Esophagus muscularis mucosa (tissue), 4 donors: Measurements from ENCODE around the gene PDS5A. TPM values are rescaled to one million over a fixed set of nuclear protein-coding genes. Genes with fewer than 3 reads are reported as not detected.

Source experiments
- DNase-seq: peaks from one replicate; pipeline ENCODE4 v3.0.0-alpha.2; 2017; ENCODE audit errors: extremely low spot score
- H3K27ac ChIP-seq, 4 donors: fragments of 200-600 bp; sonication (generic); replicated peaks in 1 of 4; 1 replicate in 3 of 4; 2 replicates in 1 of 4; pipeline ENCODE4 v1.5.1; 2016 to 2019; ENCODE audit warnings: mild to moderate bottlenecking in 1 of 4
- H3K27me3 ChIP-seq, 4 donors: fragments of 200-600 bp; sonication (generic); one replicate each; pipeline versions ENCODE4 v1.5.1 to v1.6.0; 2016 to 2019
- H3K36me3 ChIP-seq, 4 donors: fragments of 200-600 bp; sonication (generic); one replicate each; pipeline ENCODE4 v1.5.1; 2016 to 2019
- H3K4me1 ChIP-seq, 4 donors: fragments of 200-600 bp; sonication (generic); one replicate each; pipeline ENCODE4 v1.5.1; 2016 to 2019
- H3K4me3 ChIP-seq, 4 donors: fragments of 200-600 bp; sonication (generic); 1 replicate in 2 of 4; 2 replicates in 2 of 4; pipeline ENCODE4 v1.5.1; 2016 to 2019; ENCODE audit warnings: mild to moderate bottlenecking in 4 of 4, moderate library complexity in 1 of 4
- H3K9me3 ChIP-seq, 4 donors: fragments of 200-600 bp; sonication (generic); 1 replicate in 3 of 4; 2 replicates in 1 of 4; pipeline ENCODE4 v1.5.1; 2016 to 2019
- CTCF ChIP-seq, 3 experiments: fragments of 200-600 bp in 2 of 3; fragments of 450-650 bp in 1 of 3; sonication (generic) in 2 of 3; IDR thresholded peaks; one replicate each; pipeline ENCODE4 v1.5.1; 2017 to 2019; ENCODE audit warnings: antibody characterized with exemption in 3 of 3, mild to moderate bottlenecking in 2 of 3, moderate library complexity in 1 of 3
- EP300 ChIP-seq: sonication (generic); formaldehyde crosslinking; IDR thresholded peaks from one replicate; pipeline ENCODE4 v1.6.1; 2017; ENCODE audit warnings: antibody characterized with exemption
- POLR2A ChIP-seq: fragments of 450-650 bp; IDR thresholded peaks from one replicate; pipeline ENCODE4 v1.6.1; 2017; ENCODE audit warnings: antibody characterized with exemption, moderate library complexity, mild to moderate bottlenecking, low read depth
- POLR2AphosphoS5 ChIP-seq, 2 donors: sonication (generic); formaldehyde crosslinking; IDR thresholded peaks; one replicate each; pipeline ENCODE4 v1.6.1; 2017; ENCODE audit warnings: antibody characterized with exemption in 2 of 2
- WGBS: methylation state at CpG from one replicate; pipeline ENCODE4 v1.1.5; 2018; 5-methylcytosine and 5-hydroxymethylcytosine counted together
- intact Hi-C: fragments of 100-400 bp; cut with DNase I; formaldehyde crosslinking; loops from one replicate; pipeline ENCODE4 v1.15.1; 2023
- total RNA-seq, 4 donors: library from RNA; depleted of rRNA; stranded (reverse); fragments of >200 nt; gene quantifications; one replicate each; pipeline versions ENCODE4 v1.1.0 to v1.2.1, GENCODE V29; 2016

The PDS5A gene
- total RNA-seq, 4 donors from 2014 or later = 48.2 to 56.1 (median 51.3) TPM

GRCh38 chr4:39825741-39826231, 151.9 kb downstream of the PDS5A start:
- intact Hi-C loops = loop anchor here (10.0 kb wide), 1 partner anchor 131 kb away; the partner anchor contains the start of gene UBE2K
- no peak overlapping the region for H3K4me3 ChIP-seq
- no peak for DNase-seq
- TF ChIP-seq CTCF (IDR thresholded peaks at IDR 0.05) (no peak), POLR2A (no peak), POLR2AphosphoS5 (IDR thresholded peaks at IDR 0.05) (no peak), EP300 (no peak)
- H3K27ac ChIP-seq = no peak overlapping the region
- H3K36me3 ChIP-seq = peaks cover 13 to 69% (median 35%) of the 10 kb centered on the region in 4 donors
- H3K9me3 ChIP-seq = no peaks in the 10 kb centered on the region
- H3K27me3 ChIP-seq = no peaks in the 10 kb centered on the region
- H3K4me1 ChIP-seq = peaks cover 0 to 7% (median 2%) of the 10 kb centered on the region in 4 donors
- 80% methylated on average over 7 of the region's 7 CpGs for WGBS

GRCh38 chr4:39825090-39825489, 152.6 kb downstream of the PDS5A start:
- no peak for DNase-seq
- Histone ChIP-seq H3K36me3 (peaks cover 13 to 62% (median 28%) of the 10 kb centered on the region in 4 donors), H3K9me3 (no peaks in the 10 kb centered on the region), H3K4me3 (no peak overlapping the region), H3K27me3 (no peaks in the 10 kb centered on the region), H3K4me1 (peaks cover 0 to 7% (median 2%) of the 10 kb centered on the region in 4 donors), H3K27ac (no peak overlapping the region)
- intact Hi-C loops = loop anchor here (10.0 kb wide), 1 partner anchor 130 kb away; the partner anchor contains the start of gene UBE2K
- TF ChIP-seq CTCF (IDR thresholded peaks at IDR 0.05) (no peak), POLR2AphosphoS5 (IDR thresholded peaks at IDR 0.05) (no peak), EP300 (no peak), POLR2A (no peak)
- 86% methylated on average over 3 of the region's 3 CpGs for WGBS

GRCh38 chr4:39823191-39823590, 154.5 kb downstream of the PDS5A start:
- no peaks in the 10 kb centered on the region for H3K9me3 ChIP-seq
- H3K4me1 ChIP-seq = peaks cover 0 to 7% (median 2%) of the 10 kb centered on the region in 4 donors
- 57% methylated on average over 2 of the region's 2 CpGs for WGBS
- H3K4me3 ChIP-seq = no peak overlapping the region
- H3K36me3 ChIP-seq = peaks cover 5 to 44% (median 17%) of the 10 kb centered on the region in 4 donors
- no peaks in the 10 kb centered on the region for H3K27me3 ChIP-seq
- intact Hi-C loops = loop anchor here (10.0 kb wide), 1 partner anchor 128 kb away; the partner anchor contains the start of gene UBE2K
- TF ChIP-seq EP300 (no peak), POLR2A (no peak), POLR2AphosphoS5 (IDR thresholded peaks at IDR 0.05) (no peak), CTCF (IDR thresholded peaks at IDR 0.05) (no peak)
- H3K27ac ChIP-seq = no peak overlapping the region
- no peak for DNase-seq

GRCh38 chr4:39822662-39823061, 155.0 kb downstream of the PDS5A start:
- TF ChIP-seq POLR2A = no peak
- no peak for TF ChIP-seq CTCF (IDR thresholded peaks at IDR 0.05)
- TF ChIP-seq EP300 = no peak
- TF ChIP-seq POLR2AphosphoS5 (IDR thresholded peaks at IDR 0.05) = no peak
- Histone ChIP-seq H3K27ac (no peak overlapping the region), H3K36me3 (peaks cover 5 to 39% (median 16%) of the 10 kb centered on the region in 4 donors), H3K4me3 (no peak overlapping the region), H3K4me1 (peaks cover 0 to 7% (median 2%) of the 10 kb centered on the region in 4 donors), H3K9me3 (no peaks in the 10 kb centered on the region), H3K27me3 (no peaks in the 10 kb centered on the region)
- DNase-seq = no peak
- intact Hi-C loops = loop anchor here (10.0 kb wide), 1 partner anchor 128 kb away; the partner anchor contains the start of gene UBE2K
